Measurements from ENCODE around the gene PEG3. TPM values are rescaled to one million over a fixed set of nuclear protein-coding genes. Genes with fewer than 3 reads are reported as not detected.

The PEG3 gene
- total RNA-seq, 1 experiment from 2014 or later, result 1.6 TPM

DNA sequence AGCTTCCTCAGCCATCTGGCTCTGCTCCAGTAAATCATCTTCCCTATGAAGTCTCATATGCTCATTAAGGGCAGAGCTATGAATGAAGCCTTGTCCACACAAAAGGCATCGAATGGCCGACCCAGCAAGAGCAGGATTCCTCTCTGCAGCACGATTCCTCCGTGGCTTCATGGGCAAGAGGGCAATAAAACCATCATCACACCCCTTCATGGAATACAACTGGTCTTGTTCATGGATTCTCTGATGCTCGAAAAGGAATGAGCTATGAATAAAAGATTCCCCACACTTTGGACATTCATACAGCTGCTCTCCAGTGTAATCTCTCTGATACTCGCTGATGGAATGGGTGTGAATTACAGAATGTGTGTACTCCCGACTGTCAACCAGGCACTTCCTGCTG lies 25.9 kb downstream of the PEG3 start:
- Histone ChIP-seq H3K36me3 (ENCODE audit: low read depth, low read length) (peaks cover 4% of the 10 kb centered on the region; the same call in 1 of the 2 replicates), H3K79me2 (ENCODE audit: low read length) (no peaks in the 10 kb centered on the region), H2AFZ (ENCODE audit: low read length) (no peak overlapping the region), H3K27me3 (ENCODE audit: low read length) (no peaks in the 10 kb centered on the region), H3K9ac (ENCODE audit: low read length) (no peak overlapping the region), H3K9me3 (ENCODE audit: low read length) (peaks cover 56% of the 10 kb centered on the region), H3K4me2 (ENCODE audit: low read length) (no peak overlapping the region), H3F3A (ENCODE audit: low read length, unreplicated experiment) (no peaks in the 10 kb centered on the region), H4K20me1 (ENCODE audit: low read length) (no peaks in the 10 kb centered on the region), H3K27ac (ENCODE audit: low read length) (no peak overlapping the region), H3K4me3 (ENCODE audit: low read length) (no peak overlapping the region), H3K9me2 (replicated peaks; ENCODE audit: low read length) (no peaks in the 10 kb centered on the region), H3K4me1 (ENCODE audit: insufficient read depth, low read length) (no peaks in the 10 kb centered on the region)
- intact Hi-C loops (cut with micrococcal nuclease), result no loop called here
- DNase-seq, result no peak
- no peak for ATAC-seq
- no peak for TF ChIP-seq EZH2 (IDR thresholded peaks at IDR 0.05; ENCODE audit: low read length, unreplicated experiment)
- no peak for TF ChIP-seq EZH2phosphoT487 (IDR thresholded peaks at IDR 0.05; ENCODE audit: borderline replicate concordance, low read length)
- TF ChIP-seq, protein P1, sequence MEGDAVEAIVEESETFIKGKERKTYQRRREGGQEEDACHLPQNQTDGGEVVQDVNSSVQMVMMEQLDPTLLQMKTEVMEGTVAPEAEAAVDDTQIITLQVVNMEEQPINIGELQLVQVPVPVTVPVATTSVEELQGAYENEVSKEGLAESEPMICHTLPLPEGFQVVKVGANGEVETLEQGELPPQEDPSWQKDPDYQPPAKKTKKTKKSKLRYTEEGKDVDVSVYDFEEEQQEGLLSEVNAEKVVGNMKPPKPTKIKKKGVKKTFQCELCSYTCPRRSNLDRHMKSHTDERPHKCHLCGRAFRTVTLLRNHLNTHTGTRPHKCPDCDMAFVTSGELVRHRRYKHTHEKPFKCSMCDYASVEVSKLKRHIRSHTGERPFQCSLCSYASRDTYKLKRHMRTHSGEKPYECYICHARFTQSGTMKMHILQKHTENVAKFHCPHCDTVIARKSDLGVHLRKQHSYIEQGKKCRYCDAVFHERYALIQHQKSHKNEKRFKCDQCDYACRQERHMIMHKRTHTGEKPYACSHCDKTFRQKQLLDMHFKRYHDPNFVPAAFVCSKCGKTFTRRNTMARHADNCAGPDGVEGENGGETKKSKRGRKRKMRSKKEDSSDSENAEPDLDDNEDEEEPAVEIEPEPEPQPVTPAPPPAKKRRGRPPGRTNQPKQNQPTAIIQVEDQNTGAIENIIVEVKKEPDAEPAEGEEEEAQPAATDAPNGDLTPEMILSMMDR (conservative IDR thresholded peaks at IDR 0.05; ENCODE audit: low read depth, low read length), result no peak
- BruUV-seq (replicated peaks), result no TSS peak
- ChIA-PET POLR2A (ENCODE audit: unreplicated experiment) (no interaction called here), CTCF (no interaction called here)

DNA sequence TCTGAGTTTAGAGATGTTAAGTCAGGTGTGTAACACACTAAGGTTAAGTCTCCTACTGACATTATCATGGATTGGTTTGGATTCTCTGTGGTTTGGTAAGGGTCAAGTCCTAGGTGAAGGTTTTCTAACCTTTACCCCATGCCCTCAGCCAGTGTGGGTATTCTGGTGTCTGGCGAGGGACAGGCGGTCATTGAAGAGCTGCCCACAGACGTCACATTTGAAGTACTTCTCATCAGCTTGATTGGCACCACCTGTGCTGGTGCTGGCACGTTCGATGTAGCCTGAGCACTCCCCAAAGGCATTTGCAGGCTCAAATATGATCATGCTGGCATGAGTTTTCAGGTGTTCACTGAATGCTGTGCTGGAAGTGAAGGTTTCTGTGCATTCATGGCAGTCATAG lies 27.0 kb downstream of the PEG3 start:
- Histone ChIP-seq H3K27ac (ENCODE audit: low read length) (no peak overlapping the region), H4K20me1 (ENCODE audit: low read length) (no peaks in the 10 kb centered on the region), H3K4me1 (ENCODE audit: insufficient read depth, low read length) (no peaks in the 10 kb centered on the region), H3F3A (ENCODE audit: low read length, unreplicated experiment) (no peaks in the 10 kb centered on the region), H3K79me2 (ENCODE audit: low read length) (no peaks in the 10 kb centered on the region), H3K4me3 (ENCODE audit: low read length) (no peak overlapping the region), H3K9me3 (ENCODE audit: low read length) (peaks cover 48% of the 10 kb centered on the region), H3K36me3 (ENCODE audit: low read depth, low read length) (peaks cover 4% of the 10 kb centered on the region; the same call in 1 of the 2 replicates), H2AFZ (ENCODE audit: low read length) (no peak overlapping the region), H3K9ac (ENCODE audit: low read length) (no peak overlapping the region), H3K4me2 (ENCODE audit: low read length) (no peak overlapping the region), H3K9me2 (replicated peaks; ENCODE audit: low read length) (no peaks in the 10 kb centered on the region), H3K27me3 (ENCODE audit: low read length) (no peaks in the 10 kb centered on the region)
- DNase-seq, result no peak
- BruUV-seq (replicated peaks), result no TSS peak
- CTCF ChIA-PET, result no interaction called here
- TF ChIP-seq EZH2 (IDR thresholded peaks at IDR 0.05; ENCODE audit: low read length, unreplicated experiment), result no peak
- POLR2A ChIA-PET (ENCODE audit: unreplicated experiment), result no interaction called here
- intact Hi-C loops (cut with micrococcal nuclease), result no loop called here
- ATAC-seq, result no peak

DNA sequence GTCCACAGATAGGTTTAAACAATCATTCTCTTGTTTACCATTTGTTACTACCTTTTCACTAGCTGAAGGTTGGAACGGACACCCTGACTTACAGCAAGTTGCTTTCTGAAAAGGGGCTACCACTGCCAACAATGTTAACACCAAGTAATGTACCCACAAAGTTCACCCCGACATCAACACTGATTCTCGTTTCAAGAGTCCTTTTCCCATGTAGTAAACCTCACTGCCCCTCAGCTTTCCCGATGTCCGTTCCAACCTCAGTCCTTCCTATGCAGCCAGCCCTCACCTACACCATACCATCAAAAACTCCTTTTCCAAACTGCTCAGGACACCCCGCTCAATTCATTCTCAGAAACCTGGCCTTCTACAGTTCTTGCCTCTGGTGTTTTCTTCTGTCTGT lies 29.0 kb downstream of the PEG3 start:
- no peak overlapping the region for H3K4me2 ChIP-seq (ENCODE audit: low read length)
- H3K9me2 ChIP-seq (replicated peaks; ENCODE audit: low read length), result no peaks in the 10 kb centered on the region
- no peaks in the 10 kb centered on the region for H3K27me3 ChIP-seq (ENCODE audit: low read length)
- ChIA-PET CTCF (no interaction called here), POLR2A (ENCODE audit: unreplicated experiment) (no interaction called here)
- H3K4me3 ChIP-seq (ENCODE audit: low read length), result no peak overlapping the region
- H3K36me3 ChIP-seq (ENCODE audit: low read depth, low read length), result no peaks in the 10 kb centered on the region
- no peaks in the 10 kb centered on the region for H3K4me1 ChIP-seq (ENCODE audit: insufficient read depth, low read length)
- no peaks in the 10 kb centered on the region for H4K20me1 ChIP-seq (ENCODE audit: low read length)
- TF ChIP-seq EZH2 (IDR thresholded peaks at IDR 0.05; ENCODE audit: low read length, unreplicated experiment) (no peak), EZH2phosphoT487 (IDR thresholded peaks at IDR 0.05; ENCODE audit: borderline replicate concordance, low read length) (no peak)
- TF ChIP-seq, protein P1 (conservative IDR thresholded peaks at IDR 0.05; ENCODE audit: low read depth, low read length), result no peak
- no peak for DNase-seq
- no peak for ATAC-seq
- H2AFZ ChIP-seq (ENCODE audit: low read length), result no peak overlapping the region
- no peak overlapping the region for H3K9ac ChIP-seq (ENCODE audit: low read length)
- no peaks in the 10 kb centered on the region for H3F3A ChIP-seq (ENCODE audit: low read length, unreplicated experiment)
- no peaks in the 10 kb centered on the region for H3K79me2 ChIP-seq (ENCODE audit: low read length)
- intact Hi-C loops (cut with micrococcal nuclease), result no loop called here
- peaks cover 48% of the 10 kb centered on the region for H3K9me3 ChIP-seq (ENCODE audit: low read length)
- no TSS peak for BruUV-seq (replicated peaks)
- H3K27ac ChIP-seq (ENCODE audit: low read length), result no peak overlapping the region

Measured in PC-3 (cell line).